Suprapubic skin (tissue), 4 donors: ENCODE data around the gene INPP4B.

Source experiments
- CTCF ChIP-seq, 2 donors: fragments of 200-600 bp in 1 of 2; fragments of 450-650 bp in 1 of 2; sonication (generic) in 1 of 2; IDR thresholded peaks; one replicate each; pipeline ENCODE4 v1.5.1; 2016 to 2019; ENCODE audit warnings: antibody characterized with exemption in 2 of 2, mild to moderate bottlenecking in 1 of 2, moderate library complexity in 1 of 2
- EP300 ChIP-seq: sonication (generic); formaldehyde crosslinking; IDR thresholded peaks from one replicate; pipeline ENCODE4 v1.6.1; 2017; ENCODE audit warnings: antibody characterized with exemption
- POLR2A ChIP-seq, 2 donors: fragments of 450-650 bp; IDR thresholded peaks; one replicate each; pipeline ENCODE4 v1.6.1; 2017; ENCODE audit warnings: antibody characterized with exemption in 2 of 2, mild to moderate bottlenecking in 2 of 2, moderate library complexity in 2 of 2
- POLR2AphosphoS5 ChIP-seq, 3 donors: sonication (generic); formaldehyde crosslinking; IDR thresholded peaks; one replicate each; pipeline ENCODE4 v1.6.1; 2017; ENCODE audit warnings: antibody characterized with exemption in 3 of 3

DNA sequence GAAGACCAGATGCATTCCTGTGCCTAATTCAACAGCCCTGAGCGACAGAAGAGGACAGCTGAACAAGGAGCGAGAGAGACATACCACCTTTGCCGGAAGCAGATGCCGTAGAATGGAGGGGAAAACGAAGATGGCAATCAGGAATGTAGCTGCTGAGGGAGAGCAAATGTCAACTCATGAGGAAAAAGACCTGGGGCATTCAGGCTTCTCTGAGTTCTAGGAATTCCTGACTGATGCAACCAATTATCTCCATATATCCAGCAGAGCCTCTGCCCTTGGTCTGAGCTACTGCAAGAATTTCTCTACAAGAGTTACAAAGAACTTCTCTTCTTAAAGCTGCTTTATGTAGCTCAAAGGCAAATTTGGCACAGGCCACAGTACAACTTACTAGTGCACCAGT lies 40.5 kb upstream of the INPP4B start:
- no peak for TF ChIP-seq EP300
- no peak for TF ChIP-seq CTCF (IDR thresholded peaks at IDR 0.05)
- TF ChIP-seq POLR2A (IDR thresholded peaks at IDR 0.05): no peak
- no peak for TF ChIP-seq POLR2AphosphoS5 (IDR thresholded peaks at IDR 0.05)
